WTC11 (cell line): ENCODE data around the gene KIAA2012. TPM values are rescaled to one million over a fixed set of nuclear protein-coding genes. Genes with fewer than 3 reads are reported as not detected.

ENCODE experiments used
- ATF1 ChIP-seq: sonication (generic); formaldehyde crosslinking; IDR thresholded peaks from 2 replicates; pipeline ENCODE4 v1.8.1; 2023; ENCODE audit warnings: mild to moderate bottlenecking, moderate library complexity, missing genetic modification reagents
- ATF6 ChIP-seq: sonication (generic); formaldehyde crosslinking; IDR thresholded peaks from 2 replicates; pipeline ENCODE4 v1.8.1; 2023; ENCODE audit warnings: mild to moderate bottlenecking, missing genetic modification reagents
- CDX4 ChIP-seq: fragments of 250-450 bp; sonication (Bioruptor Pico); IDR thresholded peaks from 2 replicates; pipeline ENCODE4 v1.9.0; 2021; ENCODE audit warnings: moderate library complexity, mild to moderate bottlenecking, inconsistent platforms, borderline replicate concordance
- CREM ChIP-seq: sonication (generic); formaldehyde crosslinking; IDR thresholded peaks from 2 replicates; pipeline ENCODE4 v1.8.1; 2022; ENCODE audit warnings: mild to moderate bottlenecking, missing genetic modification reagents, moderate library complexity
- EMX1 ChIP-seq: fragments of 250-450 bp; sonication (Bioruptor Pico); IDR thresholded peaks from 2 replicates; pipeline ENCODE4 v1.8.0; 2021; ENCODE audit warnings: mild to moderate bottlenecking
- ESRRA ChIP-seq: sonication (generic); formaldehyde crosslinking; IDR thresholded peaks from 2 replicates; pipeline ENCODE4 v1.8.1; 2022; ENCODE audit warnings: mild to moderate bottlenecking, missing genetic modification reagents, borderline replicate concordance
- FOXJ3 ChIP-seq: sonication (generic); formaldehyde crosslinking; IDR thresholded peaks from 2 replicates; pipeline ENCODE4 v1.9.0; 2021; ENCODE audit warnings: missing genetic modification reagents, mild to moderate bottlenecking, borderline replicate concordance
- FOXK1 ChIP-seq: sonication (generic); formaldehyde crosslinking; IDR thresholded peaks from 2 replicates; pipeline ENCODE4 v1.8.0; 2022; ENCODE audit warnings: mild to moderate bottlenecking, moderate library complexity, missing genetic modification reagents
- GRHL2 ChIP-seq: fragments of 250-450 bp; sonication (Bioruptor Pico); IDR thresholded peaks from 2 replicates; pipeline ENCODE4 v1.8.0; 2022; ENCODE audit warnings: mild to moderate bottlenecking, moderate library complexity; ENCODE audit not compliant: insufficient replicate concordance, severe bottlenecking
- HMGXB4 ChIP-seq: sonication (generic); formaldehyde crosslinking; IDR thresholded peaks from 2 replicates; pipeline ENCODE4 v1.8.1; 2023; ENCODE audit warnings: mild to moderate bottlenecking, moderate library complexity, missing genetic modification reagents
- JUN ChIP-seq: sonication (generic); formaldehyde crosslinking; IDR thresholded peaks from 2 replicates; pipeline ENCODE4 v1.8.0; 2023; ENCODE audit warnings: mild to moderate bottlenecking, missing genetic modification reagents
- KAT7 ChIP-seq: sonication (generic); formaldehyde crosslinking; IDR thresholded peaks from 2 replicates; pipeline ENCODE4 v1.8.1; 2023; ENCODE audit warnings: missing genetic modification reagents, mild to moderate bottlenecking, borderline replicate concordance
- MAX ChIP-seq: sonication (generic); formaldehyde crosslinking; IDR thresholded peaks from 2 replicates; pipeline ENCODE4 v1.8.0; 2022; ENCODE audit warnings: mild to moderate bottlenecking, missing genetic modification reagents
- NFATC4 ChIP-seq: fragments of 250-450 bp; sonication (Bioruptor Pico); IDR thresholded peaks from 2 replicates; pipeline ENCODE4 v1.9.0; 2021; ENCODE audit warnings: mild to moderate bottlenecking
- RORB ChIP-seq: fragments of 250-450 bp; sonication (Bioruptor Pico); IDR thresholded peaks from 2 replicates; pipeline ENCODE4 v1.9.0; 2021; ENCODE audit warnings: mild to moderate bottlenecking
- SOX15 ChIP-seq: fragments of 250-450 bp; sonication (Bioruptor Pico); IDR thresholded peaks from 2 replicates; pipeline ENCODE4 v1.9.0; 2021; ENCODE audit warnings: mild to moderate bottlenecking
- TEAD4 ChIP-seq: sonication (generic); formaldehyde crosslinking; IDR thresholded peaks from 2 replicates; pipeline ENCODE4 v1.8.0; 2022; ENCODE audit warnings: mild to moderate bottlenecking, missing genetic modification reagents
- TP53 ChIP-seq: sonication (generic); formaldehyde crosslinking; IDR thresholded peaks from 2 replicates; pipeline ENCODE4 v1.8.1; 2023; ENCODE audit warnings: mild to moderate bottlenecking, missing genetic modification reagents
- ZNF121 ChIP-seq: sonication (generic); formaldehyde crosslinking; IDR thresholded peaks from 2 replicates; pipeline ENCODE4 v1.8.0; 2023; ENCODE audit warnings: missing genetic modification reagents
- ZNF219 ChIP-seq: sonication (generic); formaldehyde crosslinking; IDR thresholded peaks from 2 replicates; pipeline ENCODE4 v1.8.0; 2023; ENCODE audit warnings: missing genetic modification reagents, mild to moderate bottlenecking, borderline replicate concordance
- ZNF263 ChIP-seq: sonication (generic); formaldehyde crosslinking; IDR thresholded peaks from 2 replicates; pipeline ENCODE4 v1.8.1; 2022; ENCODE audit warnings: low read depth, mild to moderate bottlenecking, moderate library complexity, missing genetic modification reagents
- ZNF416 ChIP-seq: fragments of 250-450 bp; sonication (Bioruptor Pico); IDR thresholded peaks from 2 replicates; pipeline ENCODE4 v1.9.0; 2021; ENCODE audit warnings: mild to moderate bottlenecking, inconsistent platforms
- ZNF423 ChIP-seq: fragments of 250-450 bp; sonication (Bioruptor Pico); IDR thresholded peaks from 2 replicates; pipeline ENCODE4 v2.1.2; 2022; ENCODE audit warnings: mild to moderate bottlenecking, moderate library complexity
- ZNF512 ChIP-seq: sonication (generic); formaldehyde crosslinking; IDR thresholded peaks from 2 replicates; pipeline ENCODE4 v1.8.1; 2022; ENCODE audit warnings: missing genetic modification reagents, borderline replicate concordance
- total RNA-seq: library from RNA; stranded (reverse); gene quantifications from 3 replicates; pipeline ENCODE4 v1.2.3, GENCODE V29; 2021
- TF ChIP-seq, protein P1 (sequence below): sonication (generic); formaldehyde crosslinking; IDR thresholded peaks from 2 replicates; pipeline ENCODE4 v1.8.0; 2023; ENCODE audit warnings: mild to moderate bottlenecking, missing genetic modification reagents
- TF ChIP-seq, protein P2 (sequence below): sonication (generic); formaldehyde crosslinking; IDR thresholded peaks from 2 replicates; pipeline ENCODE4 v1.8.1; 2023; ENCODE audit warnings: mild to moderate bottlenecking, missing genetic modification reagents
- TF ChIP-seq, protein P3 (sequence below): sonication (generic); formaldehyde crosslinking; IDR thresholded peaks from 2 replicates; pipeline ENCODE4 v1.8.0; 2022; ENCODE audit warnings: mild to moderate bottlenecking, missing genetic modification reagents

KIAA2012 gene
- total RNA-seq, 1 experiment from 2014 or later = not detected

GRCh38 chr2:202034249-202035088 lies 38.6 kb upstream of the KIAA2012 start (continued):
- TF ChIP-seq ZNF512 (CRISPR knock-in tag) (no peak), NFATC4 (CRISPR knock-in tag) (no peak), MAX (no peak), ZNF219 (no peak), JUN (CRISPR knock-in tag) (0 out of 2 replicates have a peak, but pooled peaks have one; percentile 59), ZNF121 (CRISPR knock-in tag) (no peak), ESRRA (0 out of 2 replicates have a peak, but pooled peaks have one; percentile 8), TEAD4 (no peak), FOXK1 (no peak), ZNF263 (CRISPR knock-in tag) (no peak), ZNF423 (no peak), TP53 (CRISPR knock-in tag) (no peak), EMX1 (CRISPR knock-in tag) (no peak), RORB (no peak), SOX15 (CRISPR knock-in tag) (no peak), KAT7 (CRISPR knock-in tag) (0 out of 2 replicates have a peak, but pooled peaks have one; percentile 63), GRHL2 (CRISPR knock-in tag) (no peak), CREM (0 out of 2 replicates have a peak, but pooled peaks have one; percentile 7), FOXJ3 (CRISPR knock-in tag) (no peak), ZNF416 (CRISPR knock-in tag) (0 out of 2 replicates have a peak, but pooled peaks have one; percentile 7), CDX4 (CRISPR knock-in tag) (no peak), ATF1 (CRISPR knock-in tag) (no peak), ATF6 (CRISPR knock-in tag) (no peak), HMGXB4 (no peak; the same call in 1 of the 2 replicates)
- TF ChIP-seq, protein P1, sequence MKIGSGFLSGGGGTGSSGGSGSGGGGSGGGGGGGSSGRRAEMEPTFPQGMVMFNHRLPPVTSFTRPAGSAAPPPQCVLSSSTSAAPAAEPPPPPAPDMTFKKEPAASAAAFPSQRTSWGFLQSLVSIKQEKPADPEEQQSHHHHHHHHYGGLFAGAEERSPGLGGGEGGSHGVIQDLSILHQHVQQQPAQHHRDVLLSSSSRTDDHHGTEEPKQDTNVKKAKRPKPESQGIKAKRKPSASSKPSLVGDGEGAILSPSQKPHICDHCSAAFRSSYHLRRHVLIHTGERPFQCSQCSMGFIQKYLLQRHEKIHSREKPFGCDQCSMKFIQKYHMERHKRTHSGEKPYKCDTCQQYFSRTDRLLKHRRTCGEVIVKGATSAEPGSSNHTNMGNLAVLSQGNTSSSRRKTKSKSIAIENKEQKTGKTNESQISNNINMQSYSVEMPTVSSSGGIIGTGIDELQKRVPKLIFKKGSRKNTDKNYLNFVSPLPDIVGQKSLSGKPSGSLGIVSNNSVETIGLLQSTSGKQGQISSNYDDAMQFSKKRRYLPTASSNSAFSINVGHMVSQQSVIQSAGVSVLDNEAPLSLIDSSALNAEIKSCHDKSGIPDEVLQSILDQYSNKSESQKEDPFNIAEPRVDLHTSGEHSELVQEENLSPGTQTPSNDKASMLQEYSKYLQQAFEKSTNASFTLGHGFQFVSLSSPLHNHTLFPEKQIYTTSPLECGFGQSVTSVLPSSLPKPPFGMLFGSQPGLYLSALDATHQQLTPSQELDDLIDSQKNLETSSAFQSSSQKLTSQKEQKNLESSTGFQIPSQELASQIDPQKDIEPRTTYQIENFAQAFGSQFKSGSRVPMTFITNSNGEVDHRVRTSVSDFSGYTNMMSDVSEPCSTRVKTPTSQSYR = peak; percentile 20; the same call in 1 of the 2 replicates
- TF ChIP-seq, protein P2, sequence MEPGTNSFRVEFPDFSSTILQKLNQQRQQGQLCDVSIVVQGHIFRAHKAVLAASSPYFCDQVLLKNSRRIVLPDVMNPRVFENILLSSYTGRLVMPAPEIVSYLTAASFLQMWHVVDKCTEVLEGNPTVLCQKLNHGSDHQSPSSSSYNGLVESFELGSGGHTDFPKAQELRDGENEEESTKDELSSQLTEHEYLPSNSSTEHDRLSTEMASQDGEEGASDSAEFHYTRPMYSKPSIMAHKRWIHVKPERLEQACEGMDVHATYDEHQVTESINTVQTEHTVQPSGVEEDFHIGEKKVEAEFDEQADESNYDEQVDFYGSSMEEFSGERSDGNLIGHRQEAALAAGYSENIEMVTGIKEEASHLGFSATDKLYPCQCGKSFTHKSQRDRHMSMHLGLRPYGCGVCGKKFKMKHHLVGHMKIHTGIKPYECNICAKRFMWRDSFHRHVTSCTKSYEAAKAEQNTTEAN (CRISPR knock-in tag) = no peak
- TF ChIP-seq, protein P3, sequence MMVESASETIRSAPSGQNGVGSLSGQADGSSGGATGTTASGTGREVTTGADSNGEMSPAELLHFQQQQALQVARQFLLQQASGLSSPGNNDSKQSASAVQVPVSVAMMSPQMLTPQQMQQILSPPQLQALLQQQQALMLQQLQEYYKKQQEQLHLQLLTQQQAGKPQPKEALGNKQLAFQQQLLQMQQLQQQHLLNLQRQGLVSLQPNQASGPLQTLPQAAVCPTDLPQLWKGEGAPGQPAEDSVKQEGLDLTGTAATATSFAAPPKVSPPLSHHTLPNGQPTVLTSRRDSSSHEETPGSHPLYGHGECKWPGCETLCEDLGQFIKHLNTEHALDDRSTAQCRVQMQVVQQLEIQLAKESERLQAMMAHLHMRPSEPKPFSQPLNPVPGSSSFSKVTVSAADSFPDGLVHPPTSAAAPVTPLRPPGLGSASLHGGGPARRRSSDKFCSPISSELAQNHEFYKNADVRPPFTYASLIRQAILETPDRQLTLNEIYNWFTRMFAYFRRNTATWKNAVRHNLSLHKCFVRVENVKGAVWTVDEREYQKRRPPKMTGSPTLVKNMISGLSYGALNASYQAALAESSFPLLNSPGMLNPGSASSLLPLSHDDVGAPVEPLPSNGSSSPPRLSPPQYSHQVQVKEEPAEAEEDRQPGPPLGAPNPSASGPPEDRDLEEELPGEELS (CRISPR knock-in tag) = no peak; the same call in 1 of the 2 replicates
